Spleen (tissue), 11 donors: ENCODE measurements around the gene ACTC1. TPM values are rescaled to one million over a fixed set of nuclear protein-coding genes. Genes with fewer than 3 reads are reported as not detected.

ENCODE experiments used
- DNase-seq: peaks from one replicate; pipeline ENCODE4 v3.0.0-alpha.2; 2020
- H3K27ac ChIP-seq, 8 donors: fragments of 200-600 bp; sonication (generic) in 7 of 8; 1 replicate in 4 of 8; 2 replicates in 4 of 8; pipeline versions ENCODE4 v1.5.0 to v1.8.0; 2016 to 2021; ENCODE audit warnings: inconsistent platforms in 4 of 8, mild to moderate bottlenecking in 4 of 8, moderate library complexity in 1 of 8
- H3K27me3 ChIP-seq, 7 donors: fragments of 200-600 bp; sonication (generic) in 6 of 7; replicated peaks in 1 of 7; 1 replicate in 4 of 7; 2 replicates in 3 of 7; pipeline versions ENCODE4 v1.5.0 to v1.8.0; 2016 to 2021; ENCODE audit warnings: inconsistent platforms in 3 of 7, mild to moderate bottlenecking in 1 of 7
- H3K36me3 ChIP-seq, 6 donors: fragments of 200-600 bp; sonication (generic) in 5 of 6; 1 replicate in 4 of 6; 2 replicates in 2 of 6; pipeline versions ENCODE4 v1.5.0 to v1.8.0; 2016 to 2021; ENCODE audit warnings: inconsistent platforms in 2 of 6
- H3K4me1 ChIP-seq, 6 donors: fragments of 200-600 bp; sonication (generic) in 5 of 6; 1 replicate in 3 of 6; 2 replicates in 3 of 6; pipeline versions ENCODE4 v1.5.0 to v1.8.0; 2016 to 2021; ENCODE audit warnings: inconsistent platforms in 3 of 6
- H3K4me3 ChIP-seq, 8 donors: fragments of 200-600 bp; sonication (generic) in 7 of 8; 1 replicate in 4 of 8; 2 replicates in 4 of 8; pipeline versions ENCODE4 v1.5.0 to v1.8.0; 2016 to 2021; ENCODE audit warnings: inconsistent platforms in 4 of 8, mild to moderate bottlenecking in 4 of 8, moderate library complexity in 2 of 8
- H3K9me3 ChIP-seq, 8 donors: fragments of 200-600 bp; sonication (generic) in 7 of 8; 1 replicate in 4 of 8; 2 replicates in 4 of 8; pipeline versions ENCODE4 v1.5.0 to v1.8.0; 2016 to 2021; ENCODE audit warnings: inconsistent platforms in 4 of 8
- CTCF ChIP-seq, 11 experiments: fragments of 200-600 bp in 7 of 11; fragments of 450-650 bp in 4 of 11; sonication (generic) in 4 of 11; IDR thresholded peaks in 8 of 11; conservative IDR thresholded peaks in 3 of 11; 1 replicate in 7 of 11; 2 replicates in 4 of 11; pipeline versions ENCODE4 v1.4.0 to v1.8.0; 2016 to 2021; ENCODE audit warnings: antibody characterized with exemption in 11 of 11, inconsistent platforms in 4 of 11, mild to moderate bottlenecking in 1 of 11
- POLR2A ChIP-seq, 3 donors: fragments of 450-650 bp; IDR thresholded peaks; one replicate each; pipeline ENCODE4 v1.5.1; 2017; ENCODE audit warnings: antibody characterized with exemption in 3 of 3, mild to moderate bottlenecking in 1 of 3
- POLR2AphosphoS5 ChIP-seq, 3 donors: sonication (generic); formaldehyde crosslinking; IDR thresholded peaks; one replicate each; pipeline ENCODE4 v1.5.1; 2017; ENCODE audit warnings: antibody characterized with exemption in 3 of 3
- WGBS, 5 donors: extraction: QIAGEN DNeasy Blood & Tissue Kit in 3 of 5; methylation state at CpG; one replicate each; pipeline versions ENCODE4 v1.1.5 to v1.1.7; 2013 to 2018; 5-methylcytosine and 5-hydroxymethylcytosine counted together
- intact Hi-C: fragments of 100-400 bp; cut with DNase I; formaldehyde crosslinking; loops from one replicate; pipeline ENCODE4 v1.15.0; 2023; ENCODE audit warnings: low total_unique reads
- polyA plus RNA-seq, 3 donors: library from polyadenylated mRNA; stranded (reverse); fragments of 200-250 nt; gene quantifications; one replicate each; pipeline ENCODE4 v1.2.1, GENCODE V29; 2013
- total RNA-seq, 7 donors: library from RNA; depleted of rRNA in 3 of 7; stranded (reverse); fragments of >200 nt in 3 of 7; fragmentation: NEBNext Ultra II Directional in 4 of 7; extraction: Animal tissue kit (Norgen Biotek cat#: 25700) in 4 of 7; gene quantifications; one replicate each; pipeline versions ENCODE4 v1.1.0 to v1.2.1, GENCODE V29; 2016 to 2021
- donor health status: healthy with polysubstance abuse.
- donor health status: DM: no; HTN: no; CAD: no; lungs with moderate emphysema.
- donor health status: DM: no; HTN: no; CAD: no.
- donor health status: Bipolar disorder and iron deficiency.
- donor health status: healthy.
- donor health status: DM: no; HTN: no; CAD: no.
- donor health status: DM: yes; HTN: yes; CAD: no.

ACTC1 gene
- total and polyA plus RNA-seq, 10 donors: 0.32 to 2.8 (median 0.96) TPM

- H3K9me3 ChIP-seq: peaks cover 0 to 12% (median 5%) of the 10 kb centered on the region in 8 donors
- WGBS, 5 donors: 69 to 82% (median 76%) methylated on average over 6 of the region's 6 CpGs
- DNase-seq: no peak
- no peaks in the 10 kb centered on the region for H3K36me3 ChIP-seq
- H3K27ac ChIP-seq: no peak overlapping the region
- intact Hi-C loops: no loop called here
- no peaks in the 10 kb centered on the region for H3K27me3 ChIP-seq
- no peak overlapping the region for H3K4me3 ChIP-seq
- no peaks in the 10 kb centered on the region for H3K4me1 ChIP-seq
- no peak for TF ChIP-seq POLR2A (IDR thresholded peaks at IDR 0.05)
- TF ChIP-seq CTCF (IDR thresholded peaks at IDR 0.05 in 8 of 11, conservative IDR thresholded peaks at IDR 0.05 in 3 of 11): no peak
- TF ChIP-seq POLR2AphosphoS5 (IDR thresholded peaks at IDR 0.05): no peak
Observed at GRCh38 chr15:34837246-34838016, 42.1 kb upstream of the ACTC1 start.

GRCh38 chr15:34828145-34828911, 33.0 kb upstream of the ACTC1 start:
- no peak for DNase-seq
- peaks cover 0 to 8% (median 0%) of the 10 kb centered on the region in 7 donors for H3K27me3 ChIP-seq
- WGBS, 5 donors: 78 to 88% (median 82%) methylated on average over 5 of the region's 5 CpGs
- no peaks in the 10 kb centered on the region for H3K4me1 ChIP-seq
- H3K4me3 ChIP-seq: no peak overlapping the region
- H3K27ac ChIP-seq: no peak overlapping the region
- TF ChIP-seq POLR2AphosphoS5 (IDR thresholded peaks at IDR 0.05) (no peak), CTCF (IDR thresholded peaks at IDR 0.05 in 8 of 11, conservative IDR thresholded peaks at IDR 0.05 in 3 of 11) (no peak), POLR2A (IDR thresholded peaks at IDR 0.05) (no peak)
- intact Hi-C loops: no loop called here
- H3K36me3 ChIP-seq: no peaks in the 10 kb centered on the region
- no peaks in the 10 kb centered on the region for H3K9me3 ChIP-seq

GRCh38 chr15:34821831-34822230, 26.5 kb upstream of the ACTC1 start:
- Histone ChIP-seq H3K4me1 (no peaks in the 10 kb centered on the region), H3K36me3 (no peaks in the 10 kb centered on the region), H3K27me3 (peaks cover 0 to 22% (median 0%) of the 10 kb centered on the region in 7 donors), H3K9me3 (no peaks in the 10 kb centered on the region), H3K27ac (no peak overlapping the region), H3K4me3 (no peak overlapping the region)
- TF ChIP-seq POLR2AphosphoS5 (IDR thresholded peaks at IDR 0.05) (no peak), CTCF (IDR thresholded peaks at IDR 0.05 in 8 of 11, conservative IDR thresholded peaks at IDR 0.05 in 3 of 11) (no peak), POLR2A (IDR thresholded peaks at IDR 0.05) (no peak)
- 63 to 74% (median 67%) methylated on average over 3 of the region's 3 CpGs for WGBS, 5 donors
- intact Hi-C loops: no loop called here
- DNase-seq: no peak

GRCh38 chr15:34820110-34820509, 24.8 kb upstream of the ACTC1 start:
- Histone ChIP-seq H3K4me1 (no peaks in the 10 kb centered on the region), H3K27me3 (peaks cover 0 to 25% (median 0%) of the 10 kb centered on the region in 7 donors), H3K4me3 (no peak overlapping the region), H3K9me3 (no peaks in the 10 kb centered on the region), H3K36me3 (no peaks in the 10 kb centered on the region), H3K27ac (no peak overlapping the region)
- TF ChIP-seq POLR2A (IDR thresholded peaks at IDR 0.05) (no peak), CTCF (IDR thresholded peaks at IDR 0.05 in 8 of 11, conservative IDR thresholded peaks at IDR 0.05 in 3 of 11) (no peak), POLR2AphosphoS5 (IDR thresholded peaks at IDR 0.05) (no peak)
- intact Hi-C loops: no loop called here
- DNase-seq: no peak
- WGBS, 5 donors: 69 to 83% (median 78%) methylated on average over 5 of the region's 5 CpGs
